ENCODE measurements around the gene DPM2.

Gene DPM2

GRCh38 chr9:127955294-127956015 is 17.8 kb upstream of the DPM2 start:
- DNase-seq (ENCODE audit: low read depth in 2 of 2): peak; percentile 57 to 71

GRCh38 chr9:127954831-127955293 is 17.2 kb upstream of the DPM2 start:
- DNase-seq (ENCODE audit: low read depth in 2 of 2): no peak

- DNase-seq (ENCODE audit: low read depth in 2 of 2): no peak
These were observed 16.3 kb upstream of the DPM2 start for GRCh38 chr9:127953768-127954505.

GRCh38 chr9:127953154-127953553 is 15.5 kb upstream of the DPM2 start:
- DNase-seq (ENCODE audit: low read depth in 2 of 2): no peak

GRCh38 chr9:127950513-127951289 is 13.0 kb upstream of the DPM2 start:
- DNase-seq (ENCODE audit: low read depth in 2 of 2): no peak

- no peak for DNase-seq (ENCODE audit: low read depth in 2 of 2)
These were observed 12.3 kb upstream of the DPM2 start for GRCh38 chr9:127949827-127950512.

GRCh38 chr9:127947841-127948710 is 10.4 kb upstream of the DPM2 start:
- no peak for DNase-seq (ENCODE audit: low read depth in 2 of 2)

- DNase-seq (ENCODE audit: low read depth in 2 of 2): no peak
These were observed 9.1 kb upstream of the DPM2 start for GRCh38 chr9:127946728-127947127.

GRCh38 chr9:127945942-127946341 is 8.3 kb upstream of the DPM2 start:
- no peak for DNase-seq (ENCODE audit: low read depth in 2 of 2)

GRCh38 chr9:127945338-127945737 is 7.7 kb upstream of the DPM2 start:
- no peak for DNase-seq (ENCODE audit: low read depth in 2 of 2)

- DNase-seq (ENCODE audit: low read depth in 2 of 2): no peak
These were observed 7.0 kb upstream of the DPM2 start for GRCh38 chr9:127944586-127945218.

- DNase-seq (ENCODE audit: low read depth in 2 of 2): peak; percentile 31 to 65
These were observed 6.1 kb upstream of the DPM2 start for GRCh38 chr9:127943731-127944144.

GRCh38 chr9:127943011-127943662 is 5.5 kb upstream of the DPM2 start:
- no peak for DNase-seq (ENCODE audit: low read depth in 2 of 2)

GRCh38 chr9:127942216-127943010 is 4.8 kb upstream of the DPM2 start:
- DNase-seq (ENCODE audit: low read depth in 2 of 2): no peak

- DNase-seq (ENCODE audit: low read depth in 2 of 2): no peak
These were observed 4.2 kb upstream of the DPM2 start for GRCh38 chr9:127941961-127942215.

GRCh38 chr9:127941062-127941960 is 3.7 kb upstream of the DPM2 start:
- DNase-seq (ENCODE audit: low read depth in 2 of 2): no peak

GRCh38 chr9:127940593-127940992 is 2.9 kb upstream of the DPM2 start:
- DNase-seq (ENCODE audit: low read depth in 2 of 2): no peak

- no peak for DNase-seq (ENCODE audit: low read depth in 2 of 2)
These were observed 640 bp upstream of the DPM2 start for GRCh38 chr9:127938298-127938690.

Measured in stimulated activated CD8-positive, alpha-beta memory T cell treated with anti-CD3 and anti-CD28 coated beads, Interleukin-2, amount 100 ng/mL, for 1 hour (primary cell).